Left lung (tissue), 10 donors: Measurements from ENCODE around the gene ANKRD12. TPM values are rescaled to one million over a fixed set of nuclear protein-coding genes. Genes with fewer than 3 reads are reported as not detected.
"Not testable (repeated sequence)": the region's sequence is repeated elsewhere in the genome, so short reads cannot be mapped to it uniquely, and the experiment has no call there.

Experiments used
- ATAC-seq: fragments of 200-7000 bp; cut with Tn5 transposase; one replicate; pipeline ENCODE4 v1.9.1; 2020; ENCODE audit warnings: moderate library complexity
- DNase-seq, 4 donors: peaks; one replicate each; pipeline ENCODE4 v3.0.0-alpha.2; 2013 to 2020
- H3K27ac ChIP-seq, 2 donors: fragments of 200-600 bp; sonication (generic) in 1 of 2; one replicate each; pipeline versions ENCODE4 v1.5.0 to v1.8.0; 2020 to 2021
- H3K27me3 ChIP-seq, 2 donors: fragments of 200-600 bp; sonication (generic) in 1 of 2; one replicate each; pipeline versions ENCODE4 v1.5.0 to v1.8.0; 2020 to 2021
- H3K36me3 ChIP-seq, 2 donors: fragments of 200-600 bp; sonication (generic) in 1 of 2; one replicate each; pipeline versions ENCODE4 v1.5.0 to v1.8.0; 2020 to 2021
- H3K4me1 ChIP-seq, 2 donors: fragments of 200-600 bp; one replicate each; pipeline ENCODE4 v1.8.0; 2021
- H3K4me3 ChIP-seq, 2 donors: fragments of 200-600 bp; sonication (generic) in 1 of 2; one replicate each; pipeline versions ENCODE4 v1.5.0 to v1.8.0; 2020 to 2021; ENCODE audit warnings: mild to moderate bottlenecking in 1 of 2
- H3K9me3 ChIP-seq, 2 donors: fragments of 200-600 bp; sonication (generic) in 1 of 2; one replicate each; pipeline versions ENCODE4 v1.5.0 to v1.8.0; 2020 to 2021
- intact Hi-C, 2 donors: fragments of 100-400 bp; cut with DNase I; formaldehyde crosslinking; loops; one replicate each; pipeline versions ENCODE4 v1.11.2 to v1.14.2; 2022
- polyA plus RNA-seq, 6 donors: library from polyadenylated mRNA; unstranded; fragments of 120-200 nt; gene quantifications; one replicate each; pipeline ENCODE4 v1.2.1, GENCODE V29; 2013; ENCODE audit not compliant: insufficient read length in 6 of 6
- total RNA-seq, 2 donors: library from RNA; stranded (reverse); fragmentation: NEBNext Ultra II Directional; extraction: Animal tissue kit (Norgen Biotek cat#: 25700); gene quantifications; one replicate each; pipeline ENCODE4 v1.2.1, GENCODE V29; 2021
- TF ChIP-seq, protein P1 (sequence below), 2 donors: fragments of 200-600 bp; sonication (generic) in 1 of 2; IDR thresholded peaks; one replicate each; pipeline versions ENCODE4 v1.5.0 to v1.8.0; 2021; ENCODE audit warnings: antibody characterized with exemption in 2 of 2
- donor health status: DM: no; HTN: yes; CAD: no.
- donor health status: DM: no; HTN: no; CAD: no.

ANKRD12 gene
- total and polyA plus RNA-seq, 8 donors = 20.0 to 64.3 (median 31.4) TPM

DNA sequence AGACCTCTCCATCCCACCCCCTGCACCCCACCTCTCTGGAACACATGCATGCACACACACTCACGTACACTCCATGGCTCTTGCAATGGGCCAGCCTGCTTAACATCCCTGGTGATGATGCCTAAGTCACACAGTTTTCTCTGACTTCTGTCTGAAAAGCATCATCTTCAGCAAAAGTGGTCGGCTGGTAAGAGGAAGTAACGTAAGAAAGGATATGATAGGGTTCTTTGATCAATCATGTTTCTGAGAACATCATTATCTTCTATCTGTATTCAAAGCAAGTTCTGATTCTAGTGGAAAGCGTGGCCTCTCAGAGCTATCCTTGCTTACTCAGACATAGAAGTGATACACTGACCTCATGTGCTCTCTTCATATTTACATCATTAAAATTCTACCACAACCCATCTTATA lies 45.5 kb upstream of the ANKRD12 start:
- peaks cover 0 to 29% of the 10 kb centered on the region in 2 donors for H3K4me1 ChIP-seq
- DNase-seq (no peak), ATAC-seq (no peak)
- intact Hi-C loops = no loop called here
- H3K4me3 ChIP-seq = no peak overlapping the region
- TF ChIP-seq, protein P1, sequence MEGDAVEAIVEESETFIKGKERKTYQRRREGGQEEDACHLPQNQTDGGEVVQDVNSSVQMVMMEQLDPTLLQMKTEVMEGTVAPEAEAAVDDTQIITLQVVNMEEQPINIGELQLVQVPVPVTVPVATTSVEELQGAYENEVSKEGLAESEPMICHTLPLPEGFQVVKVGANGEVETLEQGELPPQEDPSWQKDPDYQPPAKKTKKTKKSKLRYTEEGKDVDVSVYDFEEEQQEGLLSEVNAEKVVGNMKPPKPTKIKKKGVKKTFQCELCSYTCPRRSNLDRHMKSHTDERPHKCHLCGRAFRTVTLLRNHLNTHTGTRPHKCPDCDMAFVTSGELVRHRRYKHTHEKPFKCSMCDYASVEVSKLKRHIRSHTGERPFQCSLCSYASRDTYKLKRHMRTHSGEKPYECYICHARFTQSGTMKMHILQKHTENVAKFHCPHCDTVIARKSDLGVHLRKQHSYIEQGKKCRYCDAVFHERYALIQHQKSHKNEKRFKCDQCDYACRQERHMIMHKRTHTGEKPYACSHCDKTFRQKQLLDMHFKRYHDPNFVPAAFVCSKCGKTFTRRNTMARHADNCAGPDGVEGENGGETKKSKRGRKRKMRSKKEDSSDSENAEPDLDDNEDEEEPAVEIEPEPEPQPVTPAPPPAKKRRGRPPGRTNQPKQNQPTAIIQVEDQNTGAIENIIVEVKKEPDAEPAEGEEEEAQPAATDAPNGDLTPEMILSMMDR (IDR thresholded peaks at IDR 0.05) = no peak
- no peaks in the 10 kb centered on the region for H3K27me3 ChIP-seq
- H3K36me3 ChIP-seq = no peaks in the 10 kb centered on the region
- no peaks in the 10 kb centered on the region for H3K9me3 ChIP-seq
- no peak overlapping the region for H3K27ac ChIP-seq

DNA sequence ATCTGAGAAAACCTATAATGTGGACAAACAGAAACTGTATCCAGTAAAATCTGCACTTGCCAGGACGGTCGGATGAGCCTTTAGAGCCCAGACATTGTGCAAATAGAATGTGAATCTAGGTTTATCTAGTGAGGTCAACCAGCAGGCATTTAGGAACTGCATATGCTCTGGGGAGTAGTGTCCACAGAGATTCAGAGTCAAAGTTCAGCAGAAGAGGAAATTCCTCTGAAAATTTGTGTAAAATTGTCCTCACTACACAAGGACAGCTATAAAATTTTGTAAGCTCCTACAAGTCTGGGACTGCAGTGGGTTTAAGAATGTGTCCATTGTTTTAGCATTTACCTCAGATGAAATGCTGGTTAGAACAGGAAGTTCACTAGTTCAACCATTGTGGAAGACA lies 43.9 kb upstream of the ANKRD12 start:
- H3K9me3 ChIP-seq = no peaks in the 10 kb centered on the region
- H3K4me3 ChIP-seq = no peak overlapping the region
- peak; percentile 46 for ATAC-seq
- no peaks in the 10 kb centered on the region for H3K36me3 ChIP-seq
- intact Hi-C loops = no loop called here
- H3K4me1 ChIP-seq = peaks cover 0 to 29% of the 10 kb centered on the region in 2 donors
- H3K27me3 ChIP-seq = no peaks in the 10 kb centered on the region
- TF ChIP-seq, protein P1 (IDR thresholded peaks at IDR 0.05) = no peak
- DNase-seq = no peak
- no peak overlapping the region for H3K27ac ChIP-seq

DNA sequence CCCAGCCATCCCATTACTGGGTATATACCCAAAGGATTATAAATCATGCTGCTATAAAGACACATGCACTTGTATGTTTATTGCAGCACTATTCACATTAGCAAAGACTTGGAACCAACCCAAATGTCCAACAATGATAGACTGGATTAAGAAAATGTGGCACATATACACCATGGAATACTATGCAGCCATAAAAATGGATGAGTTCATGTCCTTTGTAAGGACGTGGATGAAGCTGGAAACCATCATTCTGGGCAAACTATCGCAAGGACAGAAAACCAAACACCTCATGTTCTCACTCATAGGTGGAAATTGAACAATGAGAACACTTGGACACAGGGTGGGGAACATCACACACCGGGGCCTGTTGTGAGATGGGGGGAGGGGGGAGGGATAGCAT lies 43.5 kb upstream of the ANKRD12 start:
- H3K36me3 ChIP-seq, H3K27me3 ChIP-seq, H3K27ac ChIP-seq, intact Hi-C loops, H3K4me3 ChIP-seq, H3K9me3 ChIP-seq, DNase-seq, ATAC-seq: not testable (repeated sequence)
- H3K4me1 ChIP-seq = peaks cover 0 to 29% of the 10 kb centered on the region in 2 donors

DNA sequence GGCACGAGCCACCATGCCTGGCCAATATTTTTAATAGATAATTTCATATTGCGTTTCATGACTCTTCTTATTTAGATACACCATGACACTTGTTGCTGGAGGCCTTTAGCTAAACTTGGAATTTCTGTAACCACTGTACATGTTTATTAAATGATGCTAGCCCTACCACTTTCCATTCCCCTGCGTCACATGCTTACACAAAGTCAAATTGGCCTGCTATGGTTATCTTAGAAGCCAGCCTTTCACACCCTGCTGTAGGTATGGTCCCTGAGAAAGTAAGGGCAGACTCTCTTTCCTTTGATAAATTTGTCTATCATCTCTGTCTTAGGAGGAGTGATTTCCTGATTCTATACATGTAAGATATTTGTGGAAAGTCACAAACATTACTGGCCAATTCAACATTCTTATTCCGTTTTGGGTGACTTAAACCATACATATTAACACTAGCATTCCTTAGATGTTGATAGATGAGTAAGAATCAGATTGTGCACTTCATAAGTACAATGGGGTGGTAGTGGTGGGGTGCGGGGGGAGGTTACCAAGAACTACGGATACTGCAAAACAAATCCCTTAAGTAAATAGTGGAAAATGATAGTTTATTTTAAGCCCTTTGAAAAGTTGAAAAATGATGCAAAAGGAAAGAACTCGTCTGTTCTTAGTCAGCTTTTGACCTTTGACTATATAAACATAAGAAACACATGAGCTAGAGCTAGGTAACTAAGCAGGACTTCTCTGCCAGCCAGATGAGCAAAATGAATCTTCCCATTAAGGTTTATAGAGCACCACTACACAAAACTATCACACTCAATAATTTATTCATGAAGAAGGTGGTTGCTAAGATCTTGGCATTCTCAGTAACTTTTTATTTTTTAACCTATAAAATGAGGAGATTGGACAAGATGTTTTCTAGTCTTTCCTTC lies 42.0 kb upstream of the ANKRD12 start:
- H3K27ac ChIP-seq = peak overlapping the region in 1 of 2 donors; percentile 41
- no peaks in the 10 kb centered on the region for H3K27me3 ChIP-seq
- intact Hi-C loops = no loop called here
- H3K36me3 ChIP-seq = no peaks in the 10 kb centered on the region
- peak; percentile 40 for ATAC-seq
- DNase-seq = no peak
- H3K9me3 ChIP-seq = no peaks in the 10 kb centered on the region
- H3K4me3 ChIP-seq = no peak overlapping the region
- TF ChIP-seq, protein P1 (IDR thresholded peaks at IDR 0.05) = no peak
- H3K4me1 ChIP-seq = peaks cover 0 to 29% of the 10 kb centered on the region in 2 donors

DNA sequence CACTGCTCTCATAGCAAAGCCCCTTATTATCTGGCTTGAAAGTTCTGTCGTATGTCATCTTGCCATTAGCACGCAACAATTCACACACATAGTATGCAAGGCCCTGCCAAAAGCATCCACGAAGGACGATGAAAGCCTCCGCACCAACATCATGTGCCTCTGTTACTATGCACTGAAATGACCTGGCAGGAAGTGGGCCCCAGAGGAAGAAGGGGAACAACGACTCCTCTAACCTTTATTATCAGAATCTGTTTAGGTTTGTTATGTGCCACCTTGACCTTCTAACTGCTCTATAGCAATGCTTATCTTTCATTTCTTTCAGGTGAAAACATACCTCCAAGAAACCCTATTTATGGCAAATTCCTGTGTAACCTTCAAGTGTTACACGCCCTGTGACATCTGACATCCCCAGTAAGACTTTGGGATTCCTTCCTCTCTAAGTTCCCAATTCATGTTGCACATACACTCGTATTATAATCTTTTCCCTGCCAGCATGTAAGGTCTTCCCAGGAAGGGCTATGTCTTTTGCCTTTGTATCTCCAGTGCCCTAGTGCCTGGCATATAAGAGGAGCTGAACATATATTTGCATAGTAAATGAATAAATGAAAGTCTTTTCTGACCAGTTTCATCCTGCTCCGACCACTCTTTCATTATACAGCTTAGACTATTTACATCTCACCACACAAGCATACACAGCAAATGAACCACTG lies 41.1 kb upstream of the ANKRD12 start:
- TF ChIP-seq, protein P1 (IDR thresholded peaks at IDR 0.05) = no peak
- Histone ChIP-seq H3K4me3 (no peak overlapping the region), H3K27me3 (no peaks in the 10 kb centered on the region), H3K9me3 (no peaks in the 10 kb centered on the region), H3K27ac (peak overlapping the region in 1 of 2 donors; percentile 41), H3K4me1 (peaks cover 0 to 29% of the 10 kb centered on the region in 2 donors), H3K36me3 (no peaks in the 10 kb centered on the region)
- intact Hi-C loops = no loop called here
- DNase-seq (no peak), ATAC-seq (peak; percentile 34)
